Measurements from ENCODE around the gene ADORA3.

Gene ADORA3

GRCh38 chr1:111476761-111477309, 26.6 kb downstream of the ADORA3 start:
- Histone ChIP-seq H3K9me3 (ENCODE audit: control insufficient read depth in 1 of 2, low read length in 2 of 2) (no peaks in the 10 kb centered on the region), H3K36me3 (ENCODE audit: control insufficient read depth in 1 of 2, insufficient read depth in 2 of 2, low read length in 2 of 2) (no peaks in the 10 kb centered on the region), H3K4me1 (ENCODE audit: control insufficient read depth in 1 of 2, insufficient read depth in 2 of 2, low read length in 2 of 2) (peaks cover 6 to 8% of the 10 kb centered on the region in 2 donors), H3K4me3 (ENCODE audit: low read depth in 1 of 2, low read length in 2 of 2) (no peak overlapping the region), H3K9ac (ENCODE audit: low read depth in 1 of 2, low read length in 2 of 2) (no peak overlapping the region), H3K27ac (ENCODE audit: low read depth, low read length) (no peak overlapping the region), H3K27me3 (ENCODE audit: control insufficient read depth in 1 of 2, insufficient read depth in 2 of 2, low read length in 2 of 2) (no peaks in the 10 kb centered on the region)

GRCh38 chr1:111476214-111476613, 27.2 kb downstream of the ADORA3 start:
- Histone ChIP-seq H3K4me3 (ENCODE audit: low read depth in 1 of 2, low read length in 2 of 2) (no peak overlapping the region), H3K27ac (ENCODE audit: low read depth, low read length) (no peak overlapping the region), H3K9ac (ENCODE audit: low read depth in 1 of 2, low read length in 2 of 2) (no peak overlapping the region), H3K4me1 (ENCODE audit: control insufficient read depth in 1 of 2, insufficient read depth in 2 of 2, low read length in 2 of 2) (peaks cover 6 to 8% of the 10 kb centered on the region in 2 donors), H3K9me3 (ENCODE audit: control insufficient read depth in 1 of 2, low read length in 2 of 2) (no peaks in the 10 kb centered on the region), H3K27me3 (ENCODE audit: control insufficient read depth in 1 of 2, insufficient read depth in 2 of 2, low read length in 2 of 2) (no peaks in the 10 kb centered on the region), H3K36me3 (ENCODE audit: control insufficient read depth in 1 of 2, insufficient read depth in 2 of 2, low read length in 2 of 2) (no peaks in the 10 kb centered on the region)

GRCh38 chr1:111475701-111476100, 27.7 kb downstream of the ADORA3 start:
- H3K36me3 ChIP-seq (ENCODE audit: control insufficient read depth in 1 of 2, insufficient read depth in 2 of 2, low read length in 2 of 2): no peaks in the 10 kb centered on the region
- no peaks in the 10 kb centered on the region for H3K9me3 ChIP-seq (ENCODE audit: control insufficient read depth in 1 of 2, low read length in 2 of 2)
- no peaks in the 10 kb centered on the region for H3K27me3 ChIP-seq (ENCODE audit: control insufficient read depth in 1 of 2, insufficient read depth in 2 of 2, low read length in 2 of 2)
- peaks cover 6 to 11% of the 10 kb centered on the region in 2 donors for H3K4me1 ChIP-seq (ENCODE audit: control insufficient read depth in 1 of 2, insufficient read depth in 2 of 2, low read length in 2 of 2)
- no peak overlapping the region for H3K9ac ChIP-seq (ENCODE audit: low read depth in 1 of 2, low read length in 2 of 2)
- no peak overlapping the region for H3K4me3 ChIP-seq (ENCODE audit: low read depth in 1 of 2, low read length in 2 of 2)
- no peak overlapping the region for H3K27ac ChIP-seq (ENCODE audit: low read depth, low read length)

GRCh38 chr1:111474521-111474920, 28.9 kb downstream of the ADORA3 start:
- Histone ChIP-seq H3K4me3 (ENCODE audit: low read depth in 1 of 2, low read length in 2 of 2) (no peak overlapping the region), H3K4me1 (ENCODE audit: control insufficient read depth in 1 of 2, insufficient read depth in 2 of 2, low read length in 2 of 2) (peaks cover 6 to 12% of the 10 kb centered on the region in 2 donors), H3K36me3 (ENCODE audit: control insufficient read depth in 1 of 2, insufficient read depth in 2 of 2, low read length in 2 of 2) (peaks cover 0 to 6% of the 10 kb centered on the region in 2 donors), H3K27me3 (ENCODE audit: control insufficient read depth in 1 of 2, insufficient read depth in 2 of 2, low read length in 2 of 2) (no peaks in the 10 kb centered on the region), H3K9ac (ENCODE audit: low read depth in 1 of 2, low read length in 2 of 2) (peak overlapping the region; percentile 2 to 31), H3K9me3 (ENCODE audit: control insufficient read depth in 1 of 2, low read length in 2 of 2) (no peaks in the 10 kb centered on the region), H3K27ac (ENCODE audit: low read depth, low read length) (no peak overlapping the region)

GRCh38 chr1:111474106-111474505, 29.3 kb downstream of the ADORA3 start:
- H3K27me3 ChIP-seq (ENCODE audit: control insufficient read depth in 1 of 2, insufficient read depth in 2 of 2, low read length in 2 of 2): no peaks in the 10 kb centered on the region
- H3K36me3 ChIP-seq (ENCODE audit: control insufficient read depth in 1 of 2, insufficient read depth in 2 of 2, low read length in 2 of 2): peaks cover 0 to 9% of the 10 kb centered on the region in 2 donors
- no peaks in the 10 kb centered on the region for H3K9me3 ChIP-seq (ENCODE audit: control insufficient read depth in 1 of 2, low read length in 2 of 2)
- no peak overlapping the region for H3K27ac ChIP-seq (ENCODE audit: low read depth, low read length)
- no peak overlapping the region for H3K4me3 ChIP-seq (ENCODE audit: low read depth in 1 of 2, low read length in 2 of 2)
- peak overlapping the region; percentile 2 to 31 for H3K9ac ChIP-seq (ENCODE audit: low read depth in 1 of 2, low read length in 2 of 2)
- H3K4me1 ChIP-seq (ENCODE audit: control insufficient read depth in 1 of 2, insufficient read depth in 2 of 2, low read length in 2 of 2): peaks cover 6 to 12% of the 10 kb centered on the region in 2 donors

- H3K9ac ChIP-seq (ENCODE audit: low read depth in 1 of 2, low read length in 2 of 2): no peak overlapping the region
- H3K4me3 ChIP-seq (ENCODE audit: low read depth in 1 of 2, low read length in 2 of 2): no peak overlapping the region
- H3K36me3 ChIP-seq (ENCODE audit: control insufficient read depth in 1 of 2, insufficient read depth in 2 of 2, low read length in 2 of 2): peaks cover 8 to 23% of the 10 kb centered on the region in 2 donors
- H3K27me3 ChIP-seq (ENCODE audit: control insufficient read depth in 1 of 2, insufficient read depth in 2 of 2, low read length in 2 of 2): no peaks in the 10 kb centered on the region
- no peaks in the 10 kb centered on the region for H3K9me3 ChIP-seq (ENCODE audit: control insufficient read depth in 1 of 2, low read length in 2 of 2)
- no peak overlapping the region for H3K27ac ChIP-seq (ENCODE audit: low read depth, low read length)
- peaks cover 0 to 7% of the 10 kb centered on the region in 2 donors for H3K4me1 ChIP-seq (ENCODE audit: control insufficient read depth in 1 of 2, insufficient read depth in 2 of 2, low read length in 2 of 2)
Measured at GRCh38 chr1:111471538-111471937, 31.9 kb downstream of the ADORA3 start.

GRCh38 chr1:111471012-111471411, 32.4 kb downstream of the ADORA3 start:
- Histone ChIP-seq H3K9me3 (ENCODE audit: control insufficient read depth in 1 of 2, low read length in 2 of 2) (no peaks in the 10 kb centered on the region), H3K9ac (ENCODE audit: low read depth in 1 of 2, low read length in 2 of 2) (no peak overlapping the region), H3K27ac (ENCODE audit: low read depth, low read length) (no peak overlapping the region), H3K4me3 (ENCODE audit: low read depth in 1 of 2, low read length in 2 of 2) (no peak overlapping the region), H3K4me1 (ENCODE audit: control insufficient read depth in 1 of 2, insufficient read depth in 2 of 2, low read length in 2 of 2) (peaks cover 0 to 4% of the 10 kb centered on the region in 2 donors), H3K27me3 (ENCODE audit: control insufficient read depth in 1 of 2, insufficient read depth in 2 of 2, low read length in 2 of 2) (no peaks in the 10 kb centered on the region), H3K36me3 (ENCODE audit: control insufficient read depth in 1 of 2, insufficient read depth in 2 of 2, low read length in 2 of 2) (peaks cover 8 to 23% of the 10 kb centered on the region in 2 donors)

- H3K9ac ChIP-seq (ENCODE audit: low read depth in 1 of 2, low read length in 2 of 2): no peak overlapping the region
- H3K27ac ChIP-seq (ENCODE audit: low read depth, low read length): no peak overlapping the region
- no peak overlapping the region for H3K4me3 ChIP-seq (ENCODE audit: low read depth in 1 of 2, low read length in 2 of 2)
- H3K36me3 ChIP-seq (ENCODE audit: control insufficient read depth in 1 of 2, insufficient read depth in 2 of 2, low read length in 2 of 2): peaks cover 8 to 23% of the 10 kb centered on the region in 2 donors
- H3K4me1 ChIP-seq (ENCODE audit: control insufficient read depth in 1 of 2, insufficient read depth in 2 of 2, low read length in 2 of 2): peaks cover 0 to 4% of the 10 kb centered on the region in 2 donors
- no peaks in the 10 kb centered on the region for H3K9me3 ChIP-seq (ENCODE audit: control insufficient read depth in 1 of 2, low read length in 2 of 2)
- H3K27me3 ChIP-seq (ENCODE audit: control insufficient read depth in 1 of 2, insufficient read depth in 2 of 2, low read length in 2 of 2): no peaks in the 10 kb centered on the region
Measured at GRCh38 chr1:111470596-111470995, 32.8 kb downstream of the ADORA3 start.

GRCh38 chr1:111469539-111469938, 33.9 kb downstream of the ADORA3 start:
- Histone ChIP-seq H3K27ac (ENCODE audit: low read depth, low read length) (no peak overlapping the region), H3K9ac (ENCODE audit: low read depth in 1 of 2, low read length in 2 of 2) (no peak overlapping the region), H3K36me3 (ENCODE audit: control insufficient read depth in 1 of 2, insufficient read depth in 2 of 2, low read length in 2 of 2) (peaks cover 8 to 23% of the 10 kb centered on the region in 2 donors), H3K4me3 (ENCODE audit: low read depth in 1 of 2, low read length in 2 of 2) (no peak overlapping the region), H3K4me1 (ENCODE audit: control insufficient read depth in 1 of 2, insufficient read depth in 2 of 2, low read length in 2 of 2) (peaks cover 0 to 4% of the 10 kb centered on the region in 2 donors), H3K9me3 (ENCODE audit: control insufficient read depth in 1 of 2, low read length in 2 of 2) (no peaks in the 10 kb centered on the region), H3K27me3 (ENCODE audit: control insufficient read depth in 1 of 2, insufficient read depth in 2 of 2, low read length in 2 of 2) (no peaks in the 10 kb centered on the region)

GRCh38 chr1:111468717-111469100, 34.7 kb downstream of the ADORA3 start:
- peaks cover 8 to 23% of the 10 kb centered on the region in 2 donors for H3K36me3 ChIP-seq (ENCODE audit: control insufficient read depth in 1 of 2, insufficient read depth in 2 of 2, low read length in 2 of 2)

More at GRCh38 chr1:111468717-111469100, 34.7 kb downstream of the ADORA3 start:
- Histone ChIP-seq H3K27me3 (ENCODE audit: control insufficient read depth in 1 of 2, insufficient read depth in 2 of 2, low read length in 2 of 2) (no peaks in the 10 kb centered on the region), H3K27ac (ENCODE audit: low read depth, low read length) (no peak overlapping the region), H3K4me3 (ENCODE audit: low read depth in 1 of 2, low read length in 2 of 2) (no peak overlapping the region), H3K9me3 (ENCODE audit: control insufficient read depth in 1 of 2, low read length in 2 of 2) (no peaks in the 10 kb centered on the region), H3K4me1 (ENCODE audit: control insufficient read depth in 1 of 2, insufficient read depth in 2 of 2, low read length in 2 of 2) (peaks cover 0 to 4% of the 10 kb centered on the region in 2 donors), H3K9ac (ENCODE audit: low read depth in 1 of 2, low read length in 2 of 2) (no peak overlapping the region)

Measured in duodenal mucosa (tissue), 2 donors.